Activated B cell treated with CpG ODN at 0.5 μM for 24 hours (primary cell): ENCODE results near the gene PRPH. TPM values are rescaled to one million over a fixed set of nuclear protein-coding genes. Genes with fewer than 3 reads are reported as not detected.

Experiments
- ATAC-seq: fragments of 200-7000 bp; cut with Tn5 transposase; one replicate; pipeline ENCODE4 v1.10.0; 2021; ENCODE audit warnings: low read depth, mild to moderate bottlenecking, moderate library complexity
- CTCF ChIA-PET: fragments of 350-600 bp; sonication (Branson Sonifier 250); formaldehyde crosslinking; loops from one replicate; lab custom pipeline; 2021; ENCODE audit warnings: antibody characterized with exemption; lab: Charles Lee
- POLR2A ChIA-PET: fragments of 350-600 bp; sonication (Branson Sonifier 250); formaldehyde crosslinking; loops from one replicate; lab custom pipeline; 2021; ENCODE audit warnings: antibody characterized with exemption; lab: Charles Lee
- DNase-seq: peaks from one replicate; pipeline ENCODE4 v3.0.0; 2022
- H3K27ac Mint-ChIP-seq: one replicate; pipeline ENCODE4 v1.8.0; 2020; ENCODE audit warnings: mixed read lengths
- H3K27me3 Mint-ChIP-seq: one replicate; pipeline ENCODE4 v1.8.0; 2021; ENCODE audit warnings: mixed read lengths
- H3K36me3 Mint-ChIP-seq: one replicate; pipeline ENCODE4 v1.8.0; 2021; ENCODE audit warnings: low read depth, mixed read lengths
- H3K4me1 Mint-ChIP-seq: one replicate; pipeline ENCODE4 v1.8.0; 2021; ENCODE audit warnings: mixed read lengths
- H3K4me3 Mint-ChIP-seq: one replicate; pipeline ENCODE4 v1.8.0; 2020; ENCODE audit warnings: mild to moderate bottlenecking, mixed read lengths
- H3K9me3 Mint-ChIP-seq: one replicate; pipeline ENCODE4 v1.8.0; 2020; ENCODE audit warnings: mixed read lengths
- intact Hi-C: fragments of 100-400 bp; cut with micrococcal nuclease; formaldehyde crosslinking; loops from one replicate; pipeline ENCODE4 v1.15.1; 2024
- total RNA-seq: library from RNA; stranded (reverse); gene quantifications from 2 replicates; pipeline ENCODE4 v1.2.3, GENCODE V29; 2022
- TF ChIP-seq, protein P1 (sequence below): fragments of 200-600 bp; IDR thresholded peaks from one replicate; pipeline ENCODE4 v1.8.0; 2022; ENCODE audit warnings: antibody characterized with exemption, mild to moderate bottlenecking

The PRPH gene
- total RNA-seq, 1 donor from 2014 or later, result not detected

- Mint-ChIP-seq H3K27me3 (peaks cover 31% of the 10 kb centered on the region), H3K36me3 (no peaks in the 10 kb centered on the region), H3K4me1 (no peaks in the 10 kb centered on the region), H3K27ac (no peak overlapping the region), H3K4me3 (no peak overlapping the region), H3K9me3 (no peaks in the 10 kb centered on the region)
- TF ChIP-seq, protein P1, sequence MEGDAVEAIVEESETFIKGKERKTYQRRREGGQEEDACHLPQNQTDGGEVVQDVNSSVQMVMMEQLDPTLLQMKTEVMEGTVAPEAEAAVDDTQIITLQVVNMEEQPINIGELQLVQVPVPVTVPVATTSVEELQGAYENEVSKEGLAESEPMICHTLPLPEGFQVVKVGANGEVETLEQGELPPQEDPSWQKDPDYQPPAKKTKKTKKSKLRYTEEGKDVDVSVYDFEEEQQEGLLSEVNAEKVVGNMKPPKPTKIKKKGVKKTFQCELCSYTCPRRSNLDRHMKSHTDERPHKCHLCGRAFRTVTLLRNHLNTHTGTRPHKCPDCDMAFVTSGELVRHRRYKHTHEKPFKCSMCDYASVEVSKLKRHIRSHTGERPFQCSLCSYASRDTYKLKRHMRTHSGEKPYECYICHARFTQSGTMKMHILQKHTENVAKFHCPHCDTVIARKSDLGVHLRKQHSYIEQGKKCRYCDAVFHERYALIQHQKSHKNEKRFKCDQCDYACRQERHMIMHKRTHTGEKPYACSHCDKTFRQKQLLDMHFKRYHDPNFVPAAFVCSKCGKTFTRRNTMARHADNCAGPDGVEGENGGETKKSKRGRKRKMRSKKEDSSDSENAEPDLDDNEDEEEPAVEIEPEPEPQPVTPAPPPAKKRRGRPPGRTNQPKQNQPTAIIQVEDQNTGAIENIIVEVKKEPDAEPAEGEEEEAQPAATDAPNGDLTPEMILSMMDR, result no peak
- ChIA-PET CTCF (interaction anchor here (0.6 to 2.3 kb wide), 3 partner anchors 58 to 74 kb away, joined by 3 to 12 read pairs (median 4); no protein-coding TSS in a partner anchor), POLR2A (interaction anchor here (0.7 kb wide), 1 partner anchor 18 kb away, joined by 4 read pairs; no protein-coding TSS in a partner anchor)
- intact Hi-C loops, result no loop called here
- DNase-seq (no peak), ATAC-seq (no peak)
Observed at GRCh38 chr12:49284672-49285071, 10.3 kb upstream of the PRPH start.

GRCh38 chr12:49287876-49288275 lies 7.1 kb upstream of the PRPH start:
- Mint-ChIP-seq H3K36me3 (no peaks in the 10 kb centered on the region), H3K27ac (no peak overlapping the region), H3K4me1 (no peaks in the 10 kb centered on the region), H3K4me3 (no peak overlapping the region), H3K27me3 (peaks cover 32% of the 10 kb centered on the region), H3K9me3 (no peaks in the 10 kb centered on the region)
- intact Hi-C loops, result loop anchor here (1.0 to 2.0 kb wide), 7 partner anchors 8 to 293 kb away; partner anchors contain the start of gene C1QL4
- TF ChIP-seq, protein P1, result no peak
- DNase-seq (no peak), ATAC-seq (no peak)
- CTCF ChIA-PET, result interaction anchor here (1.0 to 4.2 kb wide), 12 partner anchors 11 to 453 kb away, joined by 3 to 56 read pairs (median 7); partner anchors contain the start of genes C1QL4, DNAJC22 and TMBIM6
- POLR2A ChIA-PET, result no interaction called here

DNA sequence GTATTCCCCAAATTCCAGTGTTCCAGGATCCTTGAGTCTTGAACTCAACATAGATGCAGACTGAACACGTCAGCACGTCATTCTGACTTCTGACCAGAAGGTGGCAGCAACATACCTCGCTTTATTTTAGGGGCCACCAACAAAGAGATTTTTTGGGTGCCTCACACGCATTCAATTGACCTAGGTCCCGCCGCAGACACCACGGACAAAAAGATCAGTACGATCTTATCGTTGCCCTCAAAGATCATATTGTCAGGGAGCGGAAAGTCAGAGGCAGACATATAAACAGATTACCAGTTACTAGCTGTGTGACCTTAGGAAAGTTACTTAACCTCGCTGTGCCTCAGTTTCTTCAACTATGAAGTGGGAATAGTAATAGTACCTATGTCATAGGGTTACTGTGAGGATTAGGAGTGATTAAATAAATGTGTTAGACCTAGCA lies 6.5 kb upstream of the PRPH start:
- Mint-ChIP-seq H3K4me1 (no peaks in the 10 kb centered on the region), H3K27ac (no peak overlapping the region), H3K4me3 (no peak overlapping the region), H3K9me3 (no peaks in the 10 kb centered on the region), H3K27me3 (peaks cover 32% of the 10 kb centered on the region), H3K36me3 (no peaks in the 10 kb centered on the region)
- CTCF ChIA-PET, result interaction anchor here (0.6 to 4.2 kb wide), 21 partner anchors 9 to 453 kb away, joined by 3 to 56 read pairs (median 5); partner anchors contain the start of genes C1QL4, DNAJC22 and TMBIM6
- TF ChIP-seq, protein P1, result peak; percentile 27
- peak; percentile 72 for ATAC-seq
- POLR2A ChIA-PET, result interaction anchor here (0.7 to 1.3 kb wide), 3 partner anchors 23 to 59 kb away, joined by 3 to 6 read pairs (median 3); partner anchors contain the start of gene TUBA1C
- intact Hi-C loops, result loop anchor here (1.0 to 2.0 kb wide), 7 partner anchors 8 to 292 kb away; partner anchors contain the start of gene C1QL4
- peak; percentile 41 for DNase-seq

- Mint-ChIP-seq H3K4me1 (no peaks in the 10 kb centered on the region), H3K9me3 (no peaks in the 10 kb centered on the region), H3K27me3 (peaks cover 35% of the 10 kb centered on the region), H3K36me3 (no peaks in the 10 kb centered on the region), H3K4me3 (no peak overlapping the region), H3K27ac (no peak overlapping the region)
- ChIA-PET POLR2A (interaction anchor here (0.7 to 1.3 kb wide), 3 partner anchors 24 to 59 kb away, joined by 3 to 6 read pairs (median 3); partner anchors contain the start of gene TUBA1C), CTCF (interaction anchor here (0.6 to 4.2 kb wide), 23 partner anchors 8 to 452 kb away, joined by 3 to 56 read pairs (median 5); partner anchors contain the start of genes C1QL4, DNAJC22 and TMBIM6)
- intact Hi-C loops, result loop anchor here (1.0 to 2.0 kb wide), 7 partner anchors 7 to 292 kb away; partner anchors contain the start of gene C1QL4
- no peak for DNase-seq
- TF ChIP-seq, protein P1, result no peak
- ATAC-seq, result no peak
Observed at GRCh38 chr12:49288922-49289555, 5.9 kb upstream of the PRPH start.

- Mint-ChIP-seq H3K9me3 (no peaks in the 10 kb centered on the region), H3K4me3 (no peak overlapping the region), H3K27ac (no peak overlapping the region), H3K36me3 (no peaks in the 10 kb centered on the region), H3K27me3 (peaks cover 34% of the 10 kb centered on the region), H3K4me1 (peaks cover 19% of the 10 kb centered on the region)
- ATAC-seq, result no peak
- ChIA-PET CTCF (interaction anchor here (0.7 to 2.7 kb wide), 6 partner anchors 12 to 221 kb away, joined by 3 to 12 read pairs (median 4); partner anchors contain the start of gene C1QL4), POLR2A (interaction anchor here (1.0 kb wide), 1 partner anchor 30 kb away, joined by 3 read pairs; no protein-coding TSS in a partner anchor)
- intact Hi-C loops, result no loop called here
- TF ChIP-seq, protein P1, result no peak
- no peak for DNase-seq
Observed at GRCh38 chr12:49292729-49293055, 2.3 kb upstream of the PRPH start.
